ENCODE results near the gene CAMTA1.

- no peak for TF ChIP-seq PKNOX1 (IDR thresholded peaks at IDR 0.05)
- TF ChIP-seq CTCF (IDR thresholded peaks at IDR 0.05 in 2 of 3, conservative IDR thresholded peaks at IDR 0.05 in 1 of 3; ENCODE audit: insufficient read depth in 2 of 3, low read depth in 1 of 3, low read length in 3 of 3): no peak
- TF ChIP-seq ATF3 (IDR thresholded peaks at IDR 0.05): no peak
- TF ChIP-seq ATF3 (CRISPR knock-in tag; conservative IDR thresholded peaks at IDR 0.05): no peak
- no peak for TF ChIP-seq ZBTB40 (IDR thresholded peaks at IDR 0.05)
- TF ChIP-seq ZBTB40 (CRISPR knock-in tag; IDR thresholded peaks at IDR 0.05): no peak
- TF ChIP-seq FOXJ2 (tag; IDR thresholded peaks at IDR 0.05): no peak
- no peak for TF ChIP-seq FOSL1 (tag; conservative IDR thresholded peaks at IDR 0.05)
- no peak for TF ChIP-seq E2F8 (IDR thresholded peaks at IDR 0.05; ENCODE audit: low read depth, partially characterized antibody)
- TF ChIP-seq RNF2 (IDR thresholded peaks at IDR 0.05): no peak
- TF ChIP-seq HMGXB4 (CRISPR knock-in tag; IDR thresholded peaks at IDR 0.05): no peak
- no peak for TF ChIP-seq ZBTB33 (CRISPR knock-in tag; IDR thresholded peaks at IDR 0.05)
- TF ChIP-seq ZFP30 (CRISPR knock-in tag; IDR thresholded peaks at IDR 0.05; ENCODE audit: borderline replicate concordance): no peak
- no peak for TF ChIP-seq ZNF197 (CRISPR knock-in tag; IDR thresholded peaks at IDR 0.05; ENCODE audit: low read depth)
- TF ChIP-seq HDAC2 (IDR thresholded peaks at IDR 0.05): no peak
These were observed 17.6 kb downstream of the CAMTA1 start for GRCh38 chr1:6802893-6803292.
